Measurements from ENCODE around the gene LYST. TPM values are rescaled to one million over a fixed set of nuclear protein-coding genes. Genes with fewer than 3 reads are reported as not detected.

The LYST gene

DNA sequence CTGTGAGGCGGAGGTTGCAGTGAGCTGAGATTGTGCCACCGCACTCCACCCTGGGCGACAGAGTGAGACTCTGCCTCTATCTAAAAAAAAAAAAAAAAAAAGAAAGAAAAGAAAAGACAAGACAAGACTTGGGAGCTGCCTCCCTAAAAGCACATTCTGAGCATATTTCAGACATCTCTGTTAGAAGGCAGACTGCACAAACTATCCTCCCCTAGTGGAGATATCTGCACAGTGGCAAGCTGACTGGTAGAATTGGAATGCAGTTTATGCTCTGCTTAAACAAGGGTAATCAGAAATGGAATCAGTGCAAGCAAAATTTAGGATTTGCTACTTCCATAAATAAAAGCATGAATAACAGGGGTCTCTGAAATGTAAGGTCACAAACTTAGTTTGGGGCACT, 248.9 kb downstream of the LYST start:
- Histone ChIP-seq H3K27me3 (ENCODE audit: control insufficient read depth, insufficient read depth, low read length) (no peaks in the 10 kb centered on the region), H3K4me3 (ENCODE audit: low read length) (no peak overlapping the region)

DNA sequence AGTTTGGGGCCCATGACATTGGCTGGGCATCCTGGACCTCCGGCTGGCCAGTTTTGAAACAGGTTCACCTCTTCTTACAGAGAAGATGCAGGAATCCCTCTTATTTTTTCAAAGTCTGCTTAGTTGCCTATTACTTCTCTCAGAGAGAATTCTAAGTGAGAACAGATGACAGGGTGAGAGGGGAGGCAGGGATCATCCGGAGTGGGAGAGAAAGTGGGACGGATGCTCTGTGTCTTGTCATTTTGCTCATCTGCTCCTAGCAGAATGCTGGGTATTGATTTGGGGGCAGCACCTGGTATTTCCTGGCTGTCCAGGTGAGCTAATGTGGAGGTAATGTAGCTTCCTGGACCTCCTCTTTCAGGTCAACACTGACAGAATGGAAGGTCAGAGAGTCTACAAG, 249.6 kb downstream of the LYST start:
- no peaks in the 10 kb centered on the region for H3K36me3 ChIP-seq (ENCODE audit: insufficient read depth, low read length)
- H3K9me3 ChIP-seq (replicated peaks; ENCODE audit: low read length) = no peaks in the 10 kb centered on the region
- H3K9ac ChIP-seq (ENCODE audit: low read depth, low read length) = no peak overlapping the region
- peaks cover 5% of the 10 kb centered on the region for H3K4me1 ChIP-seq (ENCODE audit: control insufficient read depth, insufficient read depth, low read length)
- H3K4me2 ChIP-seq (ENCODE audit: low read length) = no peak overlapping the region
- H3K27me3 ChIP-seq (ENCODE audit: control insufficient read depth, insufficient read depth, low read length) = no peaks in the 10 kb centered on the region
- H3K4me3 ChIP-seq (ENCODE audit: low read length) = no peak overlapping the region

More for the DNA sequence above, 248.9 kb downstream of the LYST start:
- Histone ChIP-seq H3K9me3 (replicated peaks; ENCODE audit: low read length) (no peaks in the 10 kb centered on the region), H3K36me3 (ENCODE audit: insufficient read depth, low read length) (no peaks in the 10 kb centered on the region), H3K4me1 (ENCODE audit: control insufficient read depth, insufficient read depth, low read length) (peaks cover 5% of the 10 kb centered on the region), H3K4me2 (ENCODE audit: low read length) (no peak overlapping the region), H3K9ac (ENCODE audit: low read depth, low read length) (no peak overlapping the region)

DNA sequence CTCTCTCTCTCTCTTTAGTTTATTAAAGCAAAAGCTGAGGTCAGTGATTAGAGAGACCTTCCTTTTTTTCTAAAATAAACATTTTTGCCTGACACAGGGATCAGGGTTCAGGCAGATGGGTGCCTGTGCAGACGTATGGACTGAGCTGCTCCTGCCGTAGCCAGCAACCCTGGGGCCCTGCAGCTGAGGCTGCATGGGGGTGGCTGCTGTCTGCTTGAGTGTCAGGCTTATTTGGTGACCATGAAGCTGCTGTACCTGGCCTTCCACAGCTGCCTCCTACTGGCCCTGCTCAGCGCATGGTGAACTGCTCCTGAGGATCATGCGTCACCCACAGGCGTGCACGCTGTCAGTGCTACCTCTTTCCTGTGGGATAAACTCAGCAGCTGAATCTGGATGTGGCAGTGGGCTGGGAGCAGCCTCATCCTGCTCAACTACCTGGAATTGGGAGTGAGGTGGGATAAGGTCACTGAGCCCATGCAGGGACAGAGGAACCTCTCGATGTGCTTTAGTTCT, 252.2 kb downstream of the LYST start:
- H3K4me3 ChIP-seq (ENCODE audit: low read length) = no peak overlapping the region
- H3K36me3 ChIP-seq (ENCODE audit: insufficient read depth, low read length) = no peaks in the 10 kb centered on the region
- peaks cover 5% of the 10 kb centered on the region for H3K4me1 ChIP-seq (ENCODE audit: control insufficient read depth, insufficient read depth, low read length)
- H3K27me3 ChIP-seq (ENCODE audit: control insufficient read depth, insufficient read depth, low read length) = no peaks in the 10 kb centered on the region
- no peaks in the 10 kb centered on the region for H3K9me3 ChIP-seq (replicated peaks; ENCODE audit: low read length)
- H3K9ac ChIP-seq (ENCODE audit: low read depth, low read length) = no peak overlapping the region
- H3K4me2 ChIP-seq (ENCODE audit: low read length) = no peak overlapping the region

DNA sequence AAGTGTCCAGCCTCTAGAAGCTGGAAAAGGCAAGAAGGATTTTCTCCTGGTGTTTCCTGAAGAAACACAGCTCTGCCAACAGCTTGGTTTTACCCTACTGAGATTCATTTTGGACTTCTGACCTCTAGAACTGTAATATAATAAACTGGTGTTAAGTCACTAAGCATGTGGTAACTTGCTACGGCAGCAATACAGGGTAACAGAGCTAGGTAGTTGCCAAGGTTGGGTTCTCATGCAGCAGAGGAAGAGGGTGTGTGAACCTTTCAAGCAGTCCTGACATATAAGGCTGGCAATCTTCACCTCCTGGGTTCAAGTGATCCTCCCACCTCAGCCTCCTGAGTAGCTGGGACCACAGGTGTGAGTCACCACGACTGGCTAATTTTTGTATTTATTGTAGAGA, 253.1 kb downstream of the LYST start:
- peaks cover 5% of the 10 kb centered on the region for H3K4me1 ChIP-seq (ENCODE audit: control insufficient read depth, insufficient read depth, low read length)
- H3K9ac ChIP-seq (ENCODE audit: low read depth, low read length) = no peak overlapping the region
- no peaks in the 10 kb centered on the region for H3K9me3 ChIP-seq (replicated peaks; ENCODE audit: low read length)
- H3K27me3 ChIP-seq (ENCODE audit: control insufficient read depth, insufficient read depth, low read length) = no peaks in the 10 kb centered on the region
- no peak overlapping the region for H3K4me2 ChIP-seq (ENCODE audit: low read length)
- H3K36me3 ChIP-seq (ENCODE audit: insufficient read depth, low read length) = no peaks in the 10 kb centered on the region
- H3K4me3 ChIP-seq (ENCODE audit: low read length) = no peak overlapping the region

DNA sequence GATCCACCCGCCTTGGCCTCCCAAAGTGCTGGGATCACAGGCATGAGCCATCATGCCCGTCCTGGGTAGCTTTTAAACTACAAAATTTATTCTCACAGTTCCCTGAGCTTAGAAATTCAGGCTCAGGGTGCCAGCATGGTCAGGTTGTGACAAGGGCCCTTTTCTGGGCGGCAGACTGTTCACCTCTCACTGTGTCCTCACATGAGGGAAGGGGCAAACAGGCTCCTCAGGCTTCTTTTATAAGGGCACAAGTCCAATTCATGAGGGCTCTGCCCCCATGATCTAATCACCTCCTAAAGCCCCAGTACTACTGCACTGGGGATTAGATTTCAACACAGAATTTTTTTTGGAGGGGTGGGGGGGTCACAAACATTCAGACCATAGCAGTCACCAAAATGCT, 253.9 kb downstream of the LYST start:
- H3K27me3 ChIP-seq (ENCODE audit: control insufficient read depth, insufficient read depth, low read length) = no peaks in the 10 kb centered on the region
- no peak overlapping the region for H3K4me3 ChIP-seq (ENCODE audit: low read length)
- H3K9ac ChIP-seq (ENCODE audit: low read depth, low read length) = no peak overlapping the region
- H3K36me3 ChIP-seq (ENCODE audit: insufficient read depth, low read length) = no peaks in the 10 kb centered on the region
- H3K9me3 ChIP-seq (replicated peaks; ENCODE audit: low read length) = no peaks in the 10 kb centered on the region
- H3K4me2 ChIP-seq (ENCODE audit: low read length) = no peak overlapping the region
- H3K4me1 ChIP-seq (ENCODE audit: control insufficient read depth, insufficient read depth, low read length) = no peaks in the 10 kb centered on the region

Small RNA genes within 50 kb of the gene (small RNA-seq; reads per million reads assigned to genes)
- gene MIR1537 (0.42 reads per million), gene RNU6-968P (not detected)

All from skeletal muscle satellite cell (primary cell).